RPMI7951 (cell line): ENCODE data around the gene MMP17. TPM values are rescaled to one million over a fixed set of nuclear protein-coding genes. Genes with fewer than 3 reads are reported as not detected.

Experiments used
- DNase-seq: peaks from one replicate; pipeline ENCODE4 v3.0.0-alpha.2; 2012; ENCODE audit warnings: low read depth
- total RNA-seq: library from RNA; depleted of rRNA; stranded (reverse); fragments of >200 nt; shearing (Covaris generic); gene quantifications from 2 replicates; pipeline ENCODE4 v1.2.3, GENCODE V29; 2014

The MMP17 gene
- total RNA-seq, 1 experiment from 2014 or later = 48.7 TPM

- no peak for DNase-seq
Measured at GRCh38 chr12:131849700-131850553, 21.7 kb downstream of the MMP17 start.

GRCh38 chr12:131850856-131851559 is 22.8 kb downstream of the MMP17 start:
- DNase-seq = no peak

GRCh38 chr12:131851741-131852550 is 23.8 kb downstream of the MMP17 start:
- DNase-seq = no peak

- DNase-seq = peak; percentile 93
Measured at GRCh38 chr12:131852551-131853299, 24.5 kb downstream of the MMP17 start.

- peak; percentile 44 for DNase-seq
Measured at GRCh38 chr12:131853832-131854797, 25.9 kb downstream of the MMP17 start.

- peak; percentile 27 for DNase-seq
Measured at GRCh38 chr12:131854861-131855476, 26.8 kb downstream of the MMP17 start.

- no peak for DNase-seq
Measured at GRCh38 chr12:131855521-131856142, 27.4 kb downstream of the MMP17 start.

- DNase-seq = no peak
Measured at GRCh38 chr12:131856366-131857097, 28.3 kb downstream of the MMP17 start.

GRCh38 chr12:131857908-131858850 is 30.0 kb downstream of the MMP17 start:
- DNase-seq = peak; percentile 39

GRCh38 chr12:131860472-131861260 is 32.5 kb downstream of the MMP17 start:
- DNase-seq = peak; percentile 92

GRCh38 chr12:131861261-131862083 is 33.3 kb downstream of the MMP17 start:
- no peak for DNase-seq

GRCh38 chr12:131862084-131862441 is 33.9 kb downstream of the MMP17 start:
- no peak for DNase-seq

- no peak for DNase-seq
Measured at GRCh38 chr12:131862600-131862993, 34.4 kb downstream of the MMP17 start.

- DNase-seq = peak; percentile 37
Measured at GRCh38 chr12:131862994-131863710, 35.0 kb downstream of the MMP17 start.
